Stimulated activated naive B cell treated with anti-CD40 and anti-IgM and Interleukin-4, amounts not matched to agents 10 μg/mL and 1 μg/mL and 100 μg/mL, for 72 hours (primary cell): Measurements from ENCODE around the gene LINGO1.

Experiments
- ATAC-seq, 2 donors: fragments of 150-1000 bp; cut with Tn5 transposase; replicated peaks; 2 replicates each; pipeline ENCODE4 v1.10.0; 2021; ENCODE audit warnings: moderate library complexity in 1 of 2
- DNase-seq: peaks from one replicate; pipeline ENCODE4 v3.0.0; 2021
- H3K27ac Mint-ChIP-seq: one replicate; pipeline ENCODE4 v1.8.0; 2022; ENCODE audit warnings: mild to moderate bottlenecking, mixed read lengths
- H3K27me3 Mint-ChIP-seq, 2 donors: one replicate each; pipeline ENCODE4 v1.8.0; 2022; ENCODE audit warnings: mixed read lengths in 2 of 2
- H3K36me3 Mint-ChIP-seq, 2 donors: one replicate each; pipeline ENCODE4 v1.8.0; 2022; ENCODE audit warnings: mixed read lengths in 2 of 2, mild to moderate bottlenecking in 1 of 2
- H3K4me1 Mint-ChIP-seq, 2 donors: one replicate each; pipeline ENCODE4 v1.8.0; 2022; ENCODE audit warnings: mixed read lengths in 2 of 2, mild to moderate bottlenecking in 1 of 2
- H3K4me3 Mint-ChIP-seq, 2 donors: one replicate each; pipeline ENCODE4 v1.8.0; 2022; ENCODE audit warnings: mild to moderate bottlenecking in 2 of 2, mixed read lengths in 2 of 2, moderate library complexity in 1 of 2
- H3K9me3 Mint-ChIP-seq, 2 donors: one replicate each; pipeline ENCODE4 v1.8.0; 2022; ENCODE audit warnings: mixed read lengths in 2 of 2, mild to moderate bottlenecking in 1 of 2

LINGO1 gene

GRCh38 chr15:77576538-77576937, 56.2 kb downstream of the LINGO1 start:
- H3K9me3 Mint-ChIP-seq, result no peaks in the 10 kb centered on the region
- ATAC-seq, result no peak
- peaks cover 5 to 15% of the 10 kb centered on the region in 2 donors for H3K27me3 Mint-ChIP-seq
- no peak overlapping the region for H3K27ac Mint-ChIP-seq
- no peak overlapping the region for H3K4me3 Mint-ChIP-seq
- peaks cover 6 to 13% of the 10 kb centered on the region in 2 donors for H3K4me1 Mint-ChIP-seq
- no peaks in the 10 kb centered on the region for H3K36me3 Mint-ChIP-seq
- no peak for DNase-seq

- H3K4me3 Mint-ChIP-seq, result no peak overlapping the region
- peaks cover 12 to 15% of the 10 kb centered on the region in 2 donors for H3K27me3 Mint-ChIP-seq
- H3K36me3 Mint-ChIP-seq, result no peaks in the 10 kb centered on the region
- peaks cover 2 to 7% of the 10 kb centered on the region in 2 donors for H3K4me1 Mint-ChIP-seq
- no peaks in the 10 kb centered on the region for H3K9me3 Mint-ChIP-seq
- H3K27ac Mint-ChIP-seq, result no peak overlapping the region
- DNase-seq (no peak), ATAC-seq (no peak)
Measured at GRCh38 chr15:77575203-77575934, 57.3 kb downstream of the LINGO1 start.

- Mint-ChIP-seq H3K9me3 (no peaks in the 10 kb centered on the region), H3K27ac (no peak overlapping the region), H3K36me3 (no peaks in the 10 kb centered on the region), H3K4me3 (no peak overlapping the region), H3K27me3 (peaks cover 18 to 20% of the 10 kb centered on the region in 2 donors), H3K4me1 (peaks cover 4 to 12% of the 10 kb centered on the region in 2 donors)
- ATAC-seq (no peak), DNase-seq (no peak)
Measured at GRCh38 chr15:77574521-77575202, 58.0 kb downstream of the LINGO1 start.

- ATAC-seq (no peak), DNase-seq (no peak)
- Mint-ChIP-seq H3K36me3 (no peaks in the 10 kb centered on the region), H3K4me1 (peaks cover 6 to 16% of the 10 kb centered on the region in 2 donors), H3K27me3 (peaks cover 16 to 25% of the 10 kb centered on the region in 2 donors), H3K9me3 (no peaks in the 10 kb centered on the region), H3K27ac (no peak overlapping the region), H3K4me3 (no peak overlapping the region)
Measured at GRCh38 chr15:77573802-77574201, 58.9 kb downstream of the LINGO1 start.

GRCh38 chr15:77572186-77572585, 60.5 kb downstream of the LINGO1 start:
- peaks cover 15 to 18% of the 10 kb centered on the region in 2 donors for H3K27me3 Mint-ChIP-seq
- H3K4me1 Mint-ChIP-seq, result peaks cover 6 to 13% of the 10 kb centered on the region in 2 donors
- no peaks in the 10 kb centered on the region for H3K9me3 Mint-ChIP-seq
- no peak overlapping the region for H3K4me3 Mint-ChIP-seq
- DNase-seq, result no peak
- H3K27ac Mint-ChIP-seq, result no peak overlapping the region
- ATAC-seq, result no peak
- no peaks in the 10 kb centered on the region for H3K36me3 Mint-ChIP-seq

- no peaks in the 10 kb centered on the region for H3K9me3 Mint-ChIP-seq
- H3K4me1 Mint-ChIP-seq, result peaks cover 6 to 13% of the 10 kb centered on the region in 2 donors
- no peak for ATAC-seq
- no peak for DNase-seq
- no peak overlapping the region for H3K27ac Mint-ChIP-seq
- no peak overlapping the region for H3K4me3 Mint-ChIP-seq
- peaks cover 15 to 18% of the 10 kb centered on the region in 2 donors for H3K27me3 Mint-ChIP-seq
- no peaks in the 10 kb centered on the region for H3K36me3 Mint-ChIP-seq
Measured at GRCh38 chr15:77571741-77572140, 61.0 kb downstream of the LINGO1 start.

- no peaks in the 10 kb centered on the region for H3K9me3 Mint-ChIP-seq
- ATAC-seq (no peak), DNase-seq (no peak)
- peaks cover 6 to 13% of the 10 kb centered on the region in 2 donors for H3K4me1 Mint-ChIP-seq
- no peaks in the 10 kb centered on the region for H3K36me3 Mint-ChIP-seq
- H3K4me3 Mint-ChIP-seq, result no peak overlapping the region
- no peak overlapping the region for H3K27ac Mint-ChIP-seq
- H3K27me3 Mint-ChIP-seq, result peaks cover 15 to 18% of the 10 kb centered on the region in 2 donors
Measured at GRCh38 chr15:77571181-77571580, 61.5 kb downstream of the LINGO1 start.

GRCh38 chr15:77569729-77570125, 63.0 kb downstream of the LINGO1 start:
- Mint-ChIP-seq H3K36me3 (no peaks in the 10 kb centered on the region), H3K4me1 (peaks cover 6 to 13% of the 10 kb centered on the region in 2 donors), H3K27me3 (peaks cover 15 to 18% of the 10 kb centered on the region in 2 donors), H3K9me3 (no peaks in the 10 kb centered on the region), H3K27ac (no peak overlapping the region), H3K4me3 (peak overlapping the region; percentile 54 to 65)
- ATAC-seq (peak; percentile 21 to 45), DNase-seq (no peak)

GRCh38 chr15:77568973-77569728, 63.6 kb downstream of the LINGO1 start:
- no peak overlapping the region for H3K27ac Mint-ChIP-seq
- no peak for DNase-seq

GRCh38 chr15:77568014-77568972, 64.4 kb downstream of the LINGO1 start:
- no peaks in the 10 kb centered on the region for H3K9me3 Mint-ChIP-seq
- no peaks in the 10 kb centered on the region for H3K36me3 Mint-ChIP-seq
- ATAC-seq (no peak), DNase-seq (no peak)
- H3K4me3 Mint-ChIP-seq, result no peak overlapping the region
- H3K4me1 Mint-ChIP-seq, result peaks cover 6 to 13% of the 10 kb centered on the region in 2 donors
- H3K27ac Mint-ChIP-seq, result no peak overlapping the region
- peaks cover 18 to 22% of the 10 kb centered on the region in 2 donors for H3K27me3 Mint-ChIP-seq

More at GRCh38 chr15:77568973-77569728, 63.6 kb downstream of the LINGO1 start:
- H3K36me3 Mint-ChIP-seq, result no peaks in the 10 kb centered on the region
- peaks cover 6 to 13% of the 10 kb centered on the region in 2 donors for H3K4me1 Mint-ChIP-seq
- ATAC-seq, result peak; percentile 23 to 34
- peaks cover 15 to 18% of the 10 kb centered on the region in 2 donors for H3K27me3 Mint-ChIP-seq
- H3K4me3 Mint-ChIP-seq, result peak overlapping the region; percentile 54 to 65
- H3K9me3 Mint-ChIP-seq, result no peaks in the 10 kb centered on the region

GRCh38 chr15:77567202-77567601, 65.5 kb downstream of the LINGO1 start:
- DNase-seq (no peak), ATAC-seq (no peak)
- Mint-ChIP-seq H3K4me1 (peaks cover 6 to 13% of the 10 kb centered on the region in 2 donors), H3K27ac (no peak overlapping the region), H3K9me3 (no peaks in the 10 kb centered on the region), H3K4me3 (no peak overlapping the region), H3K36me3 (no peaks in the 10 kb centered on the region), H3K27me3 (peaks cover 18 to 25% of the 10 kb centered on the region in 2 donors)

GRCh38 chr15:77566092-77566491, 66.6 kb downstream of the LINGO1 start:
- ATAC-seq (no peak), DNase-seq (no peak)
- peaks cover 6 to 13% of the 10 kb centered on the region in 2 donors for H3K4me1 Mint-ChIP-seq
- H3K4me3 Mint-ChIP-seq, result no peak overlapping the region
- H3K9me3 Mint-ChIP-seq, result no peaks in the 10 kb centered on the region
- H3K27ac Mint-ChIP-seq, result no peak overlapping the region
- H3K27me3 Mint-ChIP-seq, result peaks cover 19 to 26% of the 10 kb centered on the region in 2 donors
- H3K36me3 Mint-ChIP-seq, result no peaks in the 10 kb centered on the region

GRCh38 chr15:77565378-77565915, 67.3 kb downstream of the LINGO1 start:
- peaks cover 23 to 33% of the 10 kb centered on the region in 2 donors for H3K27me3 Mint-ChIP-seq
- H3K4me1 Mint-ChIP-seq, result peaks cover 6 to 13% of the 10 kb centered on the region in 2 donors
- no peak overlapping the region for H3K27ac Mint-ChIP-seq
- H3K9me3 Mint-ChIP-seq, result no peaks in the 10 kb centered on the region
- no peaks in the 10 kb centered on the region for H3K36me3 Mint-ChIP-seq
- DNase-seq (no peak), ATAC-seq (no peak)
- no peak overlapping the region for H3K4me3 Mint-ChIP-seq
